ENCODE results near the gene VSIG10L2.
"Not testable (repeated sequence)": the region's sequence is repeated elsewhere in the genome, so short reads cannot be mapped to it uniquely, and the experiment has no call there.

VSIG10L2 gene

DNA sequence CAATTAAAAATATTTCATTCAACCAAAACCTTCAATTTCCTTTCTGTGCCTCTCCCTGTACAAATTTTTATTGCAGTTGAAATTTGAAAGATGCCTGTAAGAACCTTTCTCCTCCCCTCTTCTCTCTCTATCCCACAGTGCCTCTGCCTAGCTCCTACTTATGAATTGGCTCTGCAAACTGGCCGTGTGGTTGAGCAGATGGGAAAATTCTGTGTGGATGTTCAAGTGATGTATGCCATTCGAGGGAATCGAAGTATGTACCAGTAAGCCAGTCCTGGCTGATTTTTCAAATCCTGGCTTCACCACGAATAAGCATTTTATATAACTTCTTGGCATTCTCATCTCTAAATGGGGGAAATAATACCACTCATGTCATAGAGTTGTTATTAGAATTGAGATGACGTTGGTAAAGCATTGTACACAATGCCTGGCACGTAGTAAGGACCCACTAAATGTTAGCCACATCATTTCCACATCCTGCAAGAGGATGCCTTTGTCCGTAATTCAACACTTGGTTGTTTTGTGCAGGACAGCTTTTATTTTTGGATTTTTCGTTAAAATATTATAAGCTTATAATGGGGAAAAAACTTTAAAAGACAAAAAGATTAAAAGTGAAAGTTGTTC, 35.5 kb upstream of the VSIG10L2 start:
- H2BK12ac ChIP-seq (ENCODE audit: low read length in 2 of 2), result no peak overlapping the region

GRCh38 chr11:125914601-125915000, 31.2 kb upstream of the VSIG10L2 start:
- H2BK120ac ChIP-seq (ENCODE audit: low read depth, low read length); H4K91ac ChIP-seq (ENCODE audit: low read length); H2AK5ac ChIP-seq (ENCODE audit: low read length, severe bottlenecking); H3K36me3 ChIP-seq (ENCODE audit: control insufficient read depth in 1 of 2, insufficient read depth in 2 of 2, low read depth in 1 of 2, low read length in 2 of 2); H2BK12ac ChIP-seq (ENCODE audit: low read length in 2 of 2); H3K4me2 ChIP-seq (ENCODE audit: low read length, poor library complexity, severe bottlenecking); H3K14ac ChIP-seq (ENCODE audit: low read length in 2 of 2); H3K23ac ChIP-seq (ENCODE audit: low read length in 2 of 2); H3K4me1 ChIP-seq (ENCODE audit: control insufficient read depth, insufficient read depth, low read depth, low read length); H3K4me3 ChIP-seq (ENCODE audit: insufficient read depth in 1 of 2, low read depth in 1 of 2, low read length in 2 of 2); H2AFZ ChIP-seq (ENCODE audit: low read depth, low read length); H3K27ac ChIP-seq (ENCODE audit: low read length, poor library complexity, severe bottlenecking); H2BK5ac ChIP-seq (ENCODE audit: low read depth, low read length, poor library complexity, severe bottlenecking); H3K18ac ChIP-seq (ENCODE audit: low read depth in 1 of 2, low read length in 2 of 2); H4K8ac ChIP-seq (ENCODE audit: low read length); H2BK15ac ChIP-seq (ENCODE audit: low read depth, poor library complexity, severe bottlenecking); H3K4ac ChIP-seq (ENCODE audit: low read depth in 1 of 2, low read length in 2 of 2); DNase-seq; H3K79me1 ChIP-seq (replicated peaks; ENCODE audit: low read length, poor library complexity, severe bottlenecking); H3K9me3 ChIP-seq (ENCODE audit: control insufficient read depth, low read length); H3K9ac ChIP-seq (ENCODE audit: low read length): not testable (repeated sequence)
- 81% methylated on average over 3 of the region's 3 CpGs for WGBS
- H3K27me3 ChIP-seq (ENCODE audit: control insufficient read depth in 1 of 2, insufficient read depth in 1 of 2, low read length in 2 of 2), result peaks cover 50 to 54% of the 10 kb centered on the region in 2 experiments

More for the DNA sequence above, 35.5 kb upstream of the VSIG10L2 start:
- no peak overlapping the region for H3K4ac ChIP-seq (ENCODE audit: low read depth in 1 of 2, low read length in 2 of 2)
- no peak overlapping the region for H2BK15ac ChIP-seq (ENCODE audit: low read depth, poor library complexity, severe bottlenecking)
- H3K36me3 ChIP-seq (ENCODE audit: control insufficient read depth in 1 of 2, insufficient read depth in 2 of 2, low read depth in 1 of 2, low read length in 2 of 2), result no peaks in the 10 kb centered on the region
- no peak overlapping the region for H3K23ac ChIP-seq (ENCODE audit: low read length in 2 of 2)
- no peak overlapping the region for H3K4me3 ChIP-seq (ENCODE audit: insufficient read depth in 1 of 2, low read depth in 1 of 2, low read length in 2 of 2)
- H4K91ac ChIP-seq (ENCODE audit: low read length), result no peak overlapping the region
- WGBS, result 80% methylated on average over 1 of the region's 8 CpGs
- no peaks in the 10 kb centered on the region for H3K79me1 ChIP-seq (replicated peaks; ENCODE audit: low read length, poor library complexity, severe bottlenecking)
- no peaks in the 10 kb centered on the region for H3K9me3 ChIP-seq (ENCODE audit: control insufficient read depth, low read length)
- H3K9ac ChIP-seq (ENCODE audit: low read length), result no peak overlapping the region
- H4K8ac ChIP-seq (ENCODE audit: low read length), result no peak overlapping the region
- no peak overlapping the region for H2AK5ac ChIP-seq (ENCODE audit: low read length, severe bottlenecking)
- H3K18ac ChIP-seq (ENCODE audit: low read depth in 1 of 2, low read length in 2 of 2), result no peak overlapping the region
- no peak overlapping the region for H3K4me2 ChIP-seq (ENCODE audit: low read length, poor library complexity, severe bottlenecking)
- H2BK5ac ChIP-seq (ENCODE audit: low read depth, low read length, poor library complexity, severe bottlenecking), result no peak overlapping the region
- no peak overlapping the region for H3K14ac ChIP-seq (ENCODE audit: low read length in 2 of 2)
- no peak for DNase-seq
- H2AFZ ChIP-seq (ENCODE audit: low read depth, low read length), result no peak overlapping the region
- no peak overlapping the region for H3K27ac ChIP-seq (ENCODE audit: low read length, poor library complexity, severe bottlenecking)
- no peaks in the 10 kb centered on the region for H3K4me1 ChIP-seq (ENCODE audit: control insufficient read depth, insufficient read depth, low read depth, low read length)
- H3K27me3 ChIP-seq (ENCODE audit: control insufficient read depth in 1 of 2, insufficient read depth in 1 of 2, low read length in 2 of 2), result peaks cover 41 to 44% of the 10 kb centered on the region in 2 experiments
- H2BK120ac ChIP-seq (ENCODE audit: low read depth, low read length), result no peak overlapping the region

- no peak overlapping the region for H3K4ac ChIP-seq (ENCODE audit: low read depth in 1 of 2, low read length in 2 of 2)
- H3K4me3 ChIP-seq (ENCODE audit: insufficient read depth in 1 of 2, low read depth in 1 of 2, low read length in 2 of 2), result no peak overlapping the region
- no peak for DNase-seq
- no peaks in the 10 kb centered on the region for H3K9me3 ChIP-seq (ENCODE audit: control insufficient read depth, low read length)
- H2AFZ ChIP-seq (ENCODE audit: low read depth, low read length), result no peak overlapping the region
- H3K18ac ChIP-seq (ENCODE audit: low read depth in 1 of 2, low read length in 2 of 2), result no peak overlapping the region
- no peak overlapping the region for H3K23ac ChIP-seq (ENCODE audit: low read length in 2 of 2)
- H3K4me2 ChIP-seq (ENCODE audit: low read length, poor library complexity, severe bottlenecking), result no peak overlapping the region
- no peak overlapping the region for H2BK15ac ChIP-seq (ENCODE audit: low read depth, poor library complexity, severe bottlenecking)
- no peak overlapping the region for H2AK5ac ChIP-seq (ENCODE audit: low read length, severe bottlenecking)
- H3K14ac ChIP-seq (ENCODE audit: low read length in 2 of 2), result no peak overlapping the region
- WGBS, result 87% methylated on average over 10 of the region's 12 CpGs
- no peak overlapping the region for H2BK12ac ChIP-seq (ENCODE audit: low read length in 2 of 2)
- no peaks in the 10 kb centered on the region for H3K36me3 ChIP-seq (ENCODE audit: control insufficient read depth in 1 of 2, insufficient read depth in 2 of 2, low read depth in 1 of 2, low read length in 2 of 2)
- H3K4me1 ChIP-seq (ENCODE audit: control insufficient read depth, insufficient read depth, low read depth, low read length), result no peaks in the 10 kb centered on the region
- no peak overlapping the region for H4K91ac ChIP-seq (ENCODE audit: low read length)
- no peak overlapping the region for H3K27ac ChIP-seq (ENCODE audit: low read length, poor library complexity, severe bottlenecking)
- H3K27me3 ChIP-seq (ENCODE audit: control insufficient read depth in 1 of 2, insufficient read depth in 1 of 2, low read length in 2 of 2), result peaks cover 43 to 46% of the 10 kb centered on the region in 2 experiments
- no peak overlapping the region for H3K9ac ChIP-seq (ENCODE audit: low read length)
- H3K79me1 ChIP-seq (replicated peaks; ENCODE audit: low read length, poor library complexity, severe bottlenecking), result no peaks in the 10 kb centered on the region
- H4K8ac ChIP-seq (ENCODE audit: low read length), result no peak overlapping the region
- no peak overlapping the region for H2BK120ac ChIP-seq (ENCODE audit: low read depth, low read length)
- H2BK5ac ChIP-seq (ENCODE audit: low read depth, low read length, poor library complexity, severe bottlenecking), result no peak overlapping the region
Observed at GRCh38 chr11:125916683-125917347, 29.0 kb upstream of the VSIG10L2 start.

GRCh38 chr11:125918140-125918840, 27.6 kb upstream of the VSIG10L2 start:
- peaks cover 42 to 51% of the 10 kb centered on the region in 2 experiments for H3K27me3 ChIP-seq (ENCODE audit: control insufficient read depth in 1 of 2, insufficient read depth in 1 of 2, low read length in 2 of 2)
- no peaks in the 10 kb centered on the region for H3K36me3 ChIP-seq (ENCODE audit: control insufficient read depth in 1 of 2, insufficient read depth in 2 of 2, low read depth in 1 of 2, low read length in 2 of 2)
- no peak overlapping the region for H2BK15ac ChIP-seq (ENCODE audit: low read depth, poor library complexity, severe bottlenecking)
- H2BK12ac ChIP-seq (ENCODE audit: low read length in 2 of 2), result no peak overlapping the region
- no peak overlapping the region for H3K27ac ChIP-seq (ENCODE audit: low read length, poor library complexity, severe bottlenecking)
- no peaks in the 10 kb centered on the region for H3K9me3 ChIP-seq (ENCODE audit: control insufficient read depth, low read length)
- no peak overlapping the region for H3K14ac ChIP-seq (ENCODE audit: low read length in 2 of 2)
- H3K4me1 ChIP-seq (ENCODE audit: control insufficient read depth, insufficient read depth, low read depth, low read length), result no peaks in the 10 kb centered on the region
- no peak overlapping the region for H4K91ac ChIP-seq (ENCODE audit: low read length)
- no peak overlapping the region for H3K18ac ChIP-seq (ENCODE audit: low read depth in 1 of 2, low read length in 2 of 2)
- no peak for DNase-seq
- no peak overlapping the region for H3K9ac ChIP-seq (ENCODE audit: low read length)
- no peak overlapping the region for H2AK5ac ChIP-seq (ENCODE audit: low read length, severe bottlenecking)
- H3K4ac ChIP-seq (ENCODE audit: low read depth in 1 of 2, low read length in 2 of 2), result no peak overlapping the region
- H3K79me1 ChIP-seq (replicated peaks; ENCODE audit: low read length, poor library complexity, severe bottlenecking), result no peaks in the 10 kb centered on the region
- no peak overlapping the region for H4K8ac ChIP-seq (ENCODE audit: low read length)
- no peak overlapping the region for H3K4me3 ChIP-seq (ENCODE audit: insufficient read depth in 1 of 2, low read depth in 1 of 2, low read length in 2 of 2)
- no peak overlapping the region for H3K4me2 ChIP-seq (ENCODE audit: low read length, poor library complexity, severe bottlenecking)
- H2BK5ac ChIP-seq (ENCODE audit: low read depth, low read length, poor library complexity, severe bottlenecking), result no peak overlapping the region
- H3K23ac ChIP-seq (ENCODE audit: low read length in 2 of 2), result no peak overlapping the region
- H2BK120ac ChIP-seq (ENCODE audit: low read depth, low read length), result no peak overlapping the region
- 82% methylated on average over 11 of the region's 13 CpGs for WGBS
- H2AFZ ChIP-seq (ENCODE audit: low read depth, low read length), result no peak overlapping the region
